ENCODE measurements around the gene TBCD. TPM values are rescaled to one million over a fixed set of nuclear protein-coding genes. Genes with fewer than 3 reads are reported as not detected.
"Not testable (repeated sequence)": the region's sequence is repeated elsewhere in the genome, so short reads cannot be mapped to it uniquely, and the experiment has no call there.

The TBCD gene
- polyA plus RNA-seq, 2 of the 4 experiments (the other 2 are of a cell fraction), result 33.5 to 49.1 TPM

- ChIA-PET CTCF (no interaction called here), POLR2A (no interaction called here)
- H3K27ac ChIP-seq, result no peak overlapping the region
- DNase-seq (ENCODE audit: low read depth in 1 of 2, low spot score in 1 of 2), result no peak
- H3K4me2 ChIP-seq, result no peak overlapping the region
- TF ChIP-seq EHMT2 (IDR thresholded peaks at IDR 0.05; ENCODE audit: low read depth), result no peak
- no peak for TF ChIP-seq MAZ (IDR thresholded peaks at IDR 0.05; ENCODE audit: borderline replicate concordance, low read depth, low read length)
- no peak for TF ChIP-seq NPAS2 (CRISPR knock-in tag; IDR thresholded peaks at IDR 0.05; ENCODE audit: borderline replicate concordance)
- no peak for TF ChIP-seq MYC (IDR thresholded peaks at IDR 0.05; ENCODE audit: borderline replicate concordance, low read length)
- TF ChIP-seq ESRRA (IDR thresholded peaks at IDR 0.05; ENCODE audit: borderline replicate concordance, low read length), result no peak
- TF ChIP-seq ATOH8 (CRISPR knock-in tag; IDR thresholded peaks at IDR 0.05; ENCODE audit: low read depth), result no peak
- no peak for TF ChIP-seq CHD2 (IDR thresholded peaks at IDR 0.05; ENCODE audit: low read length, partially characterized antibody)
- TF ChIP-seq, protein P1, sequence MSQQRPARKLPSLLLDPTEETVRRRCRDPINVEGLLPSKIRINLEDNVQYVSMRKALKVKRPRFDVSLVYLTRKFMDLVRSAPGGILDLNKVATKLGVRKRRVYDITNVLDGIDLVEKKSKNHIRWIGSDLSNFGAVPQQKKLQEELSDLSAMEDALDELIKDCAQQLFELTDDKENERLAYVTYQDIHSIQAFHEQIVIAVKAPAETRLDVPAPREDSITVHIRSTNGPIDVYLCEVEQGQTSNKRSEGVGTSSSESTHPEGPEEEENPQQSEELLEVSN (IDR thresholded peaks at IDR 0.05; ENCODE audit: borderline replicate concordance, low read depth), result no peak
- no peak for TF ChIP-seq ZFP36 (IDR thresholded peaks at IDR 0.05; ENCODE audit: borderline replicate concordance, partially characterized antibody)
- TF ChIP-seq HEYL (CRISPR knock-in tag; IDR thresholded peaks at IDR 0.05), result no peak
- TF ChIP-seq, protein P2, sequence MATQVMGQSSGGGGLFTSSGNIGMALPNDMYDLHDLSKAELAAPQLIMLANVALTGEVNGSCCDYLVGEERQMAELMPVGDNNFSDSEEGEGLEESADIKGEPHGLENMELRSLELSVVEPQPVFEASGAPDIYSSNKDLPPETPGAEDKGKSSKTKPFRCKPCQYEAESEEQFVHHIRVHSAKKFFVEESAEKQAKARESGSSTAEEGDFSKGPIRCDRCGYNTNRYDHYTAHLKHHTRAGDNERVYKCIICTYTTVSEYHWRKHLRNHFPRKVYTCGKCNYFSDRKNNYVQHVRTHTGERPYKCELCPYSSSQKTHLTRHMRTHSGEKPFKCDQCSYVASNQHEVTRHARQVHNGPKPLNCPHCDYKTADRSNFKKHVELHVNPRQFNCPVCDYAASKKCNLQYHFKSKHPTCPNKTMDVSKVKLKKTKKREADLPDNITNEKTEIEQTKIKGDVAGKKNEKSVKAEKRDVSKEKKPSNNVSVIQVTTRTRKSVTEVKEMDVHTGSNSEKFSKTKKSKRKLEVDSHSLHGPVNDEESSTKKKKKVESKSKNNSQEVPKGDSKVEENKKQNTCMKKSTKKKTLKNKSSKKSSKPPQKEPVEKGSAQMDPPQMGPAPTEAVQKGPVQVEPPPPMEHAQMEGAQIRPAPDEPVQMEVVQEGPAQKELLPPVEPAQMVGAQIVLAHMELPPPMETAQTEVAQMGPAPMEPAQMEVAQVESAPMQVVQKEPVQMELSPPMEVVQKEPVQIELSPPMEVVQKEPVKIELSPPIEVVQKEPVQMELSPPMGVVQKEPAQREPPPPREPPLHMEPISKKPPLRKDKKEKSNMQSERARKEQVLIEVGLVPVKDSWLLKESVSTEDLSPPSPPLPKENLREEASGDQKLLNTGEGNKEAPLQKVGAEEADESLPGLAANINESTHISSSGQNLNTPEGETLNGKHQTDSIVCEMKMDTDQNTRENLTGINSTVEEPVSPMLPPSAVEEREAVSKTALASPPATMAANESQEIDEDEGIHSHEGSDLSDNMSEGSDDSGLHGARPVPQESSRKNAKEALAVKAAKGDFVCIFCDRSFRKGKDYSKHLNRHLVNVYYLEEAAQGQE (IDR thresholded peaks at IDR 0.05), result no peak
- no peak for TF ChIP-seq CBX8 (IDR thresholded peaks at IDR 0.05)
- no peak for TF ChIP-seq SREBF2 (IDR thresholded peaks at IDR 0.05)
- TF ChIP-seq CEBPB (IDR thresholded peaks at IDR 0.05), result no peak
- no peak for TF ChIP-seq JUNB (IDR thresholded peaks at IDR 0.05)
- no peak for TF ChIP-seq JUN (IDR thresholded peaks at IDR 0.05)
- no peak for ATAC-seq
- no peak overlapping the region for H3K4me3 ChIP-seq
- no peaks in the 10 kb centered on the region for H3K9me3 ChIP-seq
- 93% methylated on average over 18 of the region's 18 CpGs for WGBS (ENCODE audit: missing lambda C conversion rate)
- no peak for FAIRE-seq
- no peaks in the 10 kb centered on the region for H3K4me1 ChIP-seq
Measured at GRCh38 chr17:82783498-82783897, 31.6 kb downstream of the TBCD start.

GRCh38 chr17:82785581-82785980 lies 33.7 kb downstream of the TBCD start:
- FAIRE-seq; DNase-seq (ENCODE audit: low read depth in 1 of 2, low spot score in 1 of 2); POLR2A ChIA-PET; H3K9me3 ChIP-seq; H3K4me3 ChIP-seq; H3K27ac ChIP-seq; H3K4me2 ChIP-seq; ATAC-seq; H3K4me1 ChIP-seq: not testable (repeated sequence)
- CTCF ChIA-PET, result interaction anchor here (0.6 to 1.8 kb wide), 3 partner anchors 8 to 117 kb away, joined by 3 to 4 read pairs (median 4); no protein-coding TSS in a partner anchor
- WGBS (ENCODE audit: missing lambda C conversion rate), result 88% methylated on average over 4 of the region's 16 CpGs

- ATAC-seq, result no peak
- no peak for TF ChIP-seq POLR2A (IDR thresholded peaks at IDR 0.05; ENCODE audit: low read length)
- TF ChIP-seq FOSB (CRISPR knock-in tag; IDR thresholded peaks at IDR 0.05), result no peak
- TF ChIP-seq NR3C1 (IDR thresholded peaks at IDR 0.05), result no peak
- no peak for TF ChIP-seq ESRRA (IDR thresholded peaks at IDR 0.05; ENCODE audit: borderline replicate concordance, low read length)
- TF ChIP-seq HOXB5 (CRISPR knock-in tag; IDR thresholded peaks at IDR 0.05), result no peak
- TF ChIP-seq, protein P2 (IDR thresholded peaks at IDR 0.05), result no peak
- TF ChIP-seq RAD21 (conservative IDR thresholded peaks at IDR 0.05 in 1 of 2, IDR thresholded peaks at IDR 0.05 in 1 of 2), result no peak
- TF ChIP-seq KDM1A (IDR thresholded peaks at IDR 0.05; ENCODE audit: low read depth), result no peak
- TF ChIP-seq GATA3 (IDR thresholded peaks at IDR 0.05; ENCODE audit: borderline replicate concordance), result no peak
- TF ChIP-seq HOXB13 (CRISPR knock-in tag; IDR thresholded peaks at IDR 0.05; ENCODE audit: low read depth), result no peak
- TF ChIP-seq ATOH8 (CRISPR knock-in tag; IDR thresholded peaks at IDR 0.05; ENCODE audit: low read depth), result no peak
- no peak for TF ChIP-seq RARB (CRISPR knock-in tag; IDR thresholded peaks at IDR 0.05)
- no peak for TF ChIP-seq TFCP2L1 (CRISPR knock-in tag; IDR thresholded peaks at IDR 0.05)
- POLR2A ChIA-PET, result no interaction called here
- Histone ChIP-seq H3K4me1 (no peaks in the 10 kb centered on the region), H3K4me2 (no peak overlapping the region), H3K27ac (no peak overlapping the region), H3K9me3 (no peaks in the 10 kb centered on the region), H3K4me3 (no peak overlapping the region)
- no peak for FAIRE-seq
- no peak for DNase-seq (ENCODE audit: low read depth in 1 of 2, low spot score in 1 of 2)
- CTCF ChIA-PET, result interaction anchor here (0.6 to 1.8 kb wide), 3 partner anchors 9 to 118 kb away, joined by 3 to 4 read pairs (median 4); no protein-coding TSS in a partner anchor
- 96% methylated on average over 10 of the region's 10 CpGs for WGBS (ENCODE audit: missing lambda C conversion rate)
Measured at GRCh38 chr17:82786427-82786826, 34.6 kb downstream of the TBCD start.
